ENCODE results near the gene ARNT2. TPM values are rescaled to one million over a fixed set of nuclear protein-coding genes. Genes with fewer than 3 reads are reported as not detected.

ARNT2 gene
- total RNA-seq, 2 experiments from 2014 or later = not detected

DNA sequence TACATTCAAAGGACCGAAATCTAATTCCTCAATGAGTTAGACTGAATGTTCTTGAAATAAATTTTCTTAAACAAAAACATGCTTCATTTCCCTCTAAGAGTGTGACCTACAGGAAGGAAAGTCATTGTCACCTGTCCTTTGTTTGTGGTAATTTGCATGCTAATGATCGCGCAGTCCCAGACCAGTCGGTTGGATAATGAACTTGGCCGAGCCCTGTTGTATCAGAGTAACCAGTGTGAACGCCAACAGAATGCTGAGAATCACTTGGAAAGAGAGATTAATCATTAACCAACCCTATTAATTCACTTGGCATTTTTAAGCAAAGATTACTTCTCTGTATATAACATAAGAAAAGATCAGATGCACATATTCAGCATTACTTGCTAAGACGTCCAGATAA is 8.1 kb upstream of the ARNT2 start:
- no peaks in the 10 kb centered on the region for H3K36me3 ChIP-seq (ENCODE audit: insufficient read depth, low read length)
- DNase-seq (ENCODE audit: low spot score) = no peak
- no peaks in the 10 kb centered on the region for H3K9me2 ChIP-seq (ENCODE audit: insufficient read depth, low read length)
- no peak overlapping the region for H2AFZ ChIP-seq (ENCODE audit: low read length)
- H3K79me2 ChIP-seq (ENCODE audit: insufficient read depth, low read depth, low read length) = no peaks in the 10 kb centered on the region
- POLR2A ChIA-PET = no interaction called here
- H3K27ac ChIP-seq (ENCODE audit: low read depth, low read length, poor library complexity, severe bottlenecking) = no peak overlapping the region
- intact Hi-C loops (cut with micrococcal nuclease; ENCODE audit: unreplicated experiment) = no loop called here
- H4K20me1 ChIP-seq (ENCODE audit: insufficient read depth, low read length) = no peaks in the 10 kb centered on the region
- H3K4me3 ChIP-seq (ENCODE audit: low read depth, low read length, poor library complexity, severe bottlenecking) = no peak overlapping the region
- CTCF ChIA-PET (ENCODE audit: unreplicated experiment) = no interaction called here
- TF ChIP-seq, protein P1, sequence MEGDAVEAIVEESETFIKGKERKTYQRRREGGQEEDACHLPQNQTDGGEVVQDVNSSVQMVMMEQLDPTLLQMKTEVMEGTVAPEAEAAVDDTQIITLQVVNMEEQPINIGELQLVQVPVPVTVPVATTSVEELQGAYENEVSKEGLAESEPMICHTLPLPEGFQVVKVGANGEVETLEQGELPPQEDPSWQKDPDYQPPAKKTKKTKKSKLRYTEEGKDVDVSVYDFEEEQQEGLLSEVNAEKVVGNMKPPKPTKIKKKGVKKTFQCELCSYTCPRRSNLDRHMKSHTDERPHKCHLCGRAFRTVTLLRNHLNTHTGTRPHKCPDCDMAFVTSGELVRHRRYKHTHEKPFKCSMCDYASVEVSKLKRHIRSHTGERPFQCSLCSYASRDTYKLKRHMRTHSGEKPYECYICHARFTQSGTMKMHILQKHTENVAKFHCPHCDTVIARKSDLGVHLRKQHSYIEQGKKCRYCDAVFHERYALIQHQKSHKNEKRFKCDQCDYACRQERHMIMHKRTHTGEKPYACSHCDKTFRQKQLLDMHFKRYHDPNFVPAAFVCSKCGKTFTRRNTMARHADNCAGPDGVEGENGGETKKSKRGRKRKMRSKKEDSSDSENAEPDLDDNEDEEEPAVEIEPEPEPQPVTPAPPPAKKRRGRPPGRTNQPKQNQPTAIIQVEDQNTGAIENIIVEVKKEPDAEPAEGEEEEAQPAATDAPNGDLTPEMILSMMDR (conservative IDR thresholded peaks at IDR 0.05; ENCODE audit: low read length) = no peak
- TF ChIP-seq EZH2phosphoT487 (IDR thresholded peaks at IDR 0.05; ENCODE audit: borderline replicate concordance, low read depth, low read length) = no peak
- no peak overlapping the region for H3K4me2 ChIP-seq (ENCODE audit: low read length)
- BruUV-seq (replicated peaks) = no TSS peak
- no peaks in the 10 kb centered on the region for H3K4me1 ChIP-seq (ENCODE audit: insufficient read depth, low read length, poor library complexity, severe bottlenecking)
- H3K9me3 ChIP-seq (ENCODE audit: low read length) = no peaks in the 10 kb centered on the region

DNA sequence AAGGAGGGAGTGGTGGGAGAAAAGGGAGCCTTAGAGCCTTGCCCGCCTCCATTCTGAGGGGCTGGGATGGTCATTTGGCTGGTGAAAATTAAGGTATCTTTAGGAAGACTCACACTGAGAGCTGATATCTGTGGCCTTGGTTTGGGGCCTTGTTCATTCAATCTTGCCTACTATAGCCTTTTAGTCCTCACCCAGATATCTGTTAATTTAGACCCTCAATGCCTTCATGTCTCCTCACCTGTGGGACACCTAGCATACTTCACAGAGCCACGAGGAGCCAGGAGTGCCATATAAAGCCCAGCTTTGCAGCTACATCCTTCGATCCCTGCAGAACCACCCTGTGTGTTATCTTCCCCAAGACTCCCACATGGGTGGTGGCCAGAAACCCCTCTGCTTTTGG is 4.7 kb upstream of the ARNT2 start:
- Histone ChIP-seq H4K20me1 (ENCODE audit: insufficient read depth, low read length) (no peaks in the 10 kb centered on the region), H3K9me2 (ENCODE audit: insufficient read depth, low read length) (no peaks in the 10 kb centered on the region), H3K4me3 (ENCODE audit: low read depth, low read length, poor library complexity, severe bottlenecking) (no peak overlapping the region), H3K36me3 (ENCODE audit: insufficient read depth, low read length) (no peaks in the 10 kb centered on the region), H3K9me3 (ENCODE audit: low read length) (no peaks in the 10 kb centered on the region), H2AFZ (ENCODE audit: low read length) (no peak overlapping the region), H3K79me2 (ENCODE audit: insufficient read depth, low read depth, low read length) (no peaks in the 10 kb centered on the region), H3K4me1 (ENCODE audit: insufficient read depth, low read length, poor library complexity, severe bottlenecking) (no peaks in the 10 kb centered on the region), H3K4me2 (ENCODE audit: low read length) (no peak overlapping the region), H3K27ac (ENCODE audit: low read depth, low read length, poor library complexity, severe bottlenecking) (no peak overlapping the region)
- POLR2A ChIA-PET = interaction anchor here (1.2 kb wide), 1 partner anchor 17 kb away, joined by 3 read pairs; no protein-coding TSS in a partner anchor
- no TSS peak for BruUV-seq (replicated peaks)
- intact Hi-C loops (cut with micrococcal nuclease; ENCODE audit: unreplicated experiment) = no loop called here
- TF ChIP-seq, protein P1 (conservative IDR thresholded peaks at IDR 0.05; ENCODE audit: low read length) = no peak
- no peak for TF ChIP-seq EZH2phosphoT487 (IDR thresholded peaks at IDR 0.05; ENCODE audit: borderline replicate concordance, low read depth, low read length)
- CTCF ChIA-PET (ENCODE audit: unreplicated experiment) = no interaction called here
- no peak for DNase-seq (ENCODE audit: low spot score)

DNA sequence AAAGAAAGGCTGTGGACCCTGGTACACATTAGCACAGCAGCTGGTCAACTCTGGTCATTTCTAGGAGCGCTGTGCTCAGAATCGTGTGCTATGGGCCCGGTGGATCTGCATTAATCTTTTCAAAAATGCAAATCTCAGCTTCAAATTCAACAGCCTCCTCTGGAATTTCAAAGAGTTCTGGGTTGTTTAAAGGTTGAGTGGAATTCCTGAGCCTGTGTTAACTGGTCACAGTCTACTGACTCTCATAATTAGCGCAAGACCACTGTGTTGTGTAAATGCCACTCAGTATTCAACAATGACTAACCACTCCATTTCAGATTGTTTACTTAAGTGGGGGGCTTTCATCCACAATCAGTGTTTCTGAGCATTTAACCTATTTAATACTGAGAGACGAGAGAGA is 2.7 kb upstream of the ARNT2 start:
- Histone ChIP-seq H2AFZ (ENCODE audit: low read length) (no peak overlapping the region), H3K27ac (ENCODE audit: low read depth, low read length, poor library complexity, severe bottlenecking) (no peak overlapping the region)
- BruUV-seq (replicated peaks) = no TSS peak

More for the DNA sequence above, 2.7 kb upstream of the ARNT2 start:
- H3K79me2 ChIP-seq (ENCODE audit: insufficient read depth, low read depth, low read length) = no peaks in the 10 kb centered on the region
- H3K9me3 ChIP-seq (ENCODE audit: low read length) = no peaks in the 10 kb centered on the region
- H3K36me3 ChIP-seq (ENCODE audit: insufficient read depth, low read length) = no peaks in the 10 kb centered on the region
- no peaks in the 10 kb centered on the region for H3K4me1 ChIP-seq (ENCODE audit: insufficient read depth, low read length, poor library complexity, severe bottlenecking)
- ChIA-PET POLR2A (no interaction called here), CTCF (ENCODE audit: unreplicated experiment) (no interaction called here)
- H3K9me2 ChIP-seq (ENCODE audit: insufficient read depth, low read length) = no peaks in the 10 kb centered on the region
- no peak for TF ChIP-seq EZH2phosphoT487 (IDR thresholded peaks at IDR 0.05; ENCODE audit: borderline replicate concordance, low read depth, low read length)
- TF ChIP-seq, protein P1 (conservative IDR thresholded peaks at IDR 0.05; ENCODE audit: low read length) = no peak
- DNase-seq (ENCODE audit: low spot score) = no peak
- no peaks in the 10 kb centered on the region for H4K20me1 ChIP-seq (ENCODE audit: insufficient read depth, low read length)
- H3K4me3 ChIP-seq (ENCODE audit: low read depth, low read length, poor library complexity, severe bottlenecking) = no peak overlapping the region
- intact Hi-C loops (cut with micrococcal nuclease; ENCODE audit: unreplicated experiment) = no loop called here
- H3K4me2 ChIP-seq (ENCODE audit: low read length) = no peak overlapping the region

Measured in OCI-LY7 (cell line).